Keratinocyte (primary cell): ENCODE data around the gene CCDC82. TPM values are rescaled to one million over a fixed set of nuclear protein-coding genes. Genes with fewer than 3 reads are reported as not detected.

Experiments used
- DNase-seq: peaks from one replicate; pipeline ENCODE4 v3.0.0-alpha.2; 2011; ENCODE audit warnings: low read depth, missing footprints, low spot score
- FAIRE-seq: peaks from 2 replicates; lab custom pipeline; 2011; peaks lifted over from hg19 to GRCh38; lab: Jason Lieb, UNC
- H2AFZ ChIP-seq: 2 replicates; pipeline ENCODE4 v1.6.0; 2012; ENCODE audit warnings: low read length, control low read depth, inconsistent platforms; ENCODE audit not compliant: control insufficient read depth
- H3K27ac ChIP-seq: 2 replicates; pipeline ENCODE4 v1.5.1; 2011; ENCODE audit warnings: low read length; ENCODE audit not compliant: control insufficient read depth, insufficient read depth
- H3K27me3 ChIP-seq: 3 replicates; pipeline ENCODE4 v1.6.0; 2011; ENCODE audit warnings: low read length; ENCODE audit not compliant: control insufficient read depth, insufficient read depth; ENCODE audit errors: extremely low read depth
- H3K36me3 ChIP-seq, 2 experiments: 2 replicates in 1 of 2; 3 replicates in 1 of 2; pipeline ENCODE4 v1.5.1; 2011; ENCODE audit warnings: low read length in 2 of 2, mild to moderate bottlenecking in 1 of 2; ENCODE audit not compliant: control insufficient read depth in 2 of 2, insufficient read depth in 2 of 2; ENCODE audit errors: extremely low read depth in 1 of 2
- H3K4me1 ChIP-seq: 3 replicates; pipeline ENCODE4 v1.5.1; 2011; ENCODE audit warnings: low read length; ENCODE audit not compliant: control insufficient read depth, insufficient read depth; ENCODE audit errors: extremely low read depth
- H3K4me2 ChIP-seq: 3 replicates; pipeline ENCODE4 v1.6.0; 2011; ENCODE audit warnings: low read depth, low read length; ENCODE audit not compliant: control insufficient read depth, insufficient read depth; ENCODE audit errors: extremely low read depth
- H3K4me3 ChIP-seq, 3 experiments: fragments of 200-600 bp in 1 of 3; sonication (generic) in 1 of 3; 2 replicates in 2 of 3; 3 replicates in 1 of 3; pipeline ENCODE4 v1.5.1; 2011 to 2016; ENCODE audit warnings: low read length in 3 of 3, mild to moderate bottlenecking in 3 of 3, control low read depth in 2 of 3, inconsistent platforms in 1 of 3, low read depth in 1 of 3, mixed read lengths in 1 of 3, mixed run types in 1 of 3, moderate library complexity in 1 of 3; ENCODE audit not compliant: control insufficient read depth in 2 of 3, insufficient read depth in 2 of 3; ENCODE audit errors: extremely low read depth in 1 of 3
- H3K79me2 ChIP-seq: 2 replicates; pipeline ENCODE4 v1.6.0; 2012; ENCODE audit warnings: low read length; ENCODE audit not compliant: control insufficient read depth, insufficient read depth
- H3K9ac ChIP-seq: 3 replicates; pipeline ENCODE4 v1.6.0; 2011; ENCODE audit warnings: low read length; ENCODE audit not compliant: control insufficient read depth, insufficient read depth; ENCODE audit errors: extremely low read depth
- H3K9me1 ChIP-seq: 3 replicates; pipeline ENCODE4 v1.6.0; 2011; ENCODE audit warnings: low read length; ENCODE audit not compliant: control insufficient read depth, insufficient read depth; ENCODE audit errors: extremely low read depth
- H3K9me3 ChIP-seq: 2 replicates; pipeline ENCODE4 v1.5.1; 2012; ENCODE audit warnings: low read depth, low read length; ENCODE audit not compliant: control insufficient read depth
- H4K20me1 ChIP-seq: 3 replicates; pipeline ENCODE4 v1.6.0; 2011; ENCODE audit warnings: low read length; ENCODE audit not compliant: control insufficient read depth, insufficient read depth; ENCODE audit errors: extremely low read depth
- EZH2 ChIP-seq: IDR thresholded peaks from one replicate; pipeline ENCODE4 v1.6.1; 2012; ENCODE audit warnings: inconsistent platforms, mild to moderate bottlenecking, low read length, moderate library complexity
- dilution Hi-C: fragments of 300-500 bp; cut with MboI; formaldehyde crosslinking; loops from one replicate; pipeline ENCODE4 v1.7.0; 2020; ENCODE audit warnings: low sequenced_read_pairs; ENCODE audit not compliant: extremely low pct_ligation_motif_present
- polyA plus RNA-seq, 5 experiments: library from polyadenylated mRNA; depleted of rRNA in 3 of 5; stranded (reverse) in 3 of 5; stranded (forward) in 1 of 5; unstranded in 1 of 5; fragments of >200 nt; gene quantifications; 1 replicate in 1 of 5; 2 replicates in 3 of 5; 3 replicates in 1 of 5; pipeline versions ENCODE4 v1.2.1 to v1.2.3, GENCODE V29; 2011 to 2012; ENCODE audit warnings: missing spikeins in 2 of 5, low read depth in 1 of 5, low replicate concordance in 1 of 5
- TF ChIP-seq, protein P1 (sequence below), 3 experiments: IDR thresholded peaks in 1 of 3; conservative IDR thresholded peaks in 1 of 3; optimal IDR thresholded peaks in 1 of 3; 2 replicates in 2 of 3; 3 replicates in 1 of 3; pipeline versions ENCODE3 to v1.5.1; 2011; ENCODE audit warnings: low read length in 3 of 3, mild to moderate bottlenecking in 3 of 3, moderate library complexity in 2 of 3, control low read depth in 1 of 3, inconsistent platforms in 1 of 3; ENCODE audit not compliant: insufficient read depth in 2 of 3; ENCODE audit errors: extremely low read depth in 1 of 3

CCDC82 gene
- polyA plus RNA-seq, 1 donor (not counting 4 experiments of a cell fraction or from before 2014, with no cell fraction given): 19.3 TPM

DNA sequence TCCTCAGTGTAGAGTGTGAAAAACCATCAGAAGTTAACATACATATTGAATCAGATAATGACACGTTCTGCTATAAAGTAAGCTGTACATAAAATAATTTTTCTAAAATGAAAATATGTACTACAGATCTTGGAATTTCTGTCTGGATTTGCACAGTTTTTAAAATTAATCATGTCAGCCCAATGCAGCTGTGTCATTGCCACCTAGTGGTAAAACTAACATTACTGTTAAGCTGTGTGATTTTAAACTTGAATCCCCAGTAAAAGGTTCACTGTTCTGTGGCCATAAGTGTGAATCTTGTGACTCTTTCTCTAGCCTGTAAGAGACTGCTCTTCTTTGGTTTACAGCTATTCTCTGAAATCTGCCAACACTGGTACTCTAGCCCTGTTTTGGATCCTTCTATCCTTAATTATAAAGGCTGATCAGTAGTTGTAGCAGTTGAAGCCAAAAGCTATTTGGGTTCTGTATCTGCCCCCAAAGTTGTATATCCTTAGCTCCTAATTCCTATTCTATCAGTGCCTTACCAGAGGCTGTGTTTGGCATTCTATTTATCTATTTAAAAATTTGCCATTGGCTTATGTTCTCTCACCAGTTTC lies 4.1 kb upstream of the CCDC82 start:
- no peak overlapping the region for H3K4me2 ChIP-seq
- peak; percentile 80 for FAIRE-seq
- no peak for DNase-seq
- H3K4me1 ChIP-seq: peaks cover 16% of the 10 kb centered on the region
- H3K4me3 ChIP-seq: no peak overlapping the region
- TF ChIP-seq EZH2: no peak
- TF ChIP-seq, protein P1, sequence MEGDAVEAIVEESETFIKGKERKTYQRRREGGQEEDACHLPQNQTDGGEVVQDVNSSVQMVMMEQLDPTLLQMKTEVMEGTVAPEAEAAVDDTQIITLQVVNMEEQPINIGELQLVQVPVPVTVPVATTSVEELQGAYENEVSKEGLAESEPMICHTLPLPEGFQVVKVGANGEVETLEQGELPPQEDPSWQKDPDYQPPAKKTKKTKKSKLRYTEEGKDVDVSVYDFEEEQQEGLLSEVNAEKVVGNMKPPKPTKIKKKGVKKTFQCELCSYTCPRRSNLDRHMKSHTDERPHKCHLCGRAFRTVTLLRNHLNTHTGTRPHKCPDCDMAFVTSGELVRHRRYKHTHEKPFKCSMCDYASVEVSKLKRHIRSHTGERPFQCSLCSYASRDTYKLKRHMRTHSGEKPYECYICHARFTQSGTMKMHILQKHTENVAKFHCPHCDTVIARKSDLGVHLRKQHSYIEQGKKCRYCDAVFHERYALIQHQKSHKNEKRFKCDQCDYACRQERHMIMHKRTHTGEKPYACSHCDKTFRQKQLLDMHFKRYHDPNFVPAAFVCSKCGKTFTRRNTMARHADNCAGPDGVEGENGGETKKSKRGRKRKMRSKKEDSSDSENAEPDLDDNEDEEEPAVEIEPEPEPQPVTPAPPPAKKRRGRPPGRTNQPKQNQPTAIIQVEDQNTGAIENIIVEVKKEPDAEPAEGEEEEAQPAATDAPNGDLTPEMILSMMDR (optimal IDR thresholded peaks at IDR 0.05 in 1 of 3, IDR thresholded peaks at IDR 0.05 in 1 of 3, conservative IDR thresholded peaks at IDR 0.05 in 1 of 3; ENCODE audit: extremely low read depth in 1 of 3, insufficient read depth in 2 of 3, low read length in 3 of 3): peak in 2 of 3 experiments; percentile 33 to 54
- H3K9me1 ChIP-seq: peaks cover 2% of the 10 kb centered on the region
- peaks cover 0 to 3% of the 10 kb centered on the region in 2 experiments for H3K36me3 ChIP-seq
- H3K9ac ChIP-seq: no peak overlapping the region
- no peaks in the 10 kb centered on the region for H4K20me1 ChIP-seq
- no peak overlapping the region for H3K27ac ChIP-seq
- peaks cover 20% of the 10 kb centered on the region for H3K79me2 ChIP-seq
- H3K27me3 ChIP-seq: no peaks in the 10 kb centered on the region
- H3K9me3 ChIP-seq: no peaks in the 10 kb centered on the region
- H2AFZ ChIP-seq: no peak overlapping the region
- dilution Hi-C loops: no loop called here

DNA sequence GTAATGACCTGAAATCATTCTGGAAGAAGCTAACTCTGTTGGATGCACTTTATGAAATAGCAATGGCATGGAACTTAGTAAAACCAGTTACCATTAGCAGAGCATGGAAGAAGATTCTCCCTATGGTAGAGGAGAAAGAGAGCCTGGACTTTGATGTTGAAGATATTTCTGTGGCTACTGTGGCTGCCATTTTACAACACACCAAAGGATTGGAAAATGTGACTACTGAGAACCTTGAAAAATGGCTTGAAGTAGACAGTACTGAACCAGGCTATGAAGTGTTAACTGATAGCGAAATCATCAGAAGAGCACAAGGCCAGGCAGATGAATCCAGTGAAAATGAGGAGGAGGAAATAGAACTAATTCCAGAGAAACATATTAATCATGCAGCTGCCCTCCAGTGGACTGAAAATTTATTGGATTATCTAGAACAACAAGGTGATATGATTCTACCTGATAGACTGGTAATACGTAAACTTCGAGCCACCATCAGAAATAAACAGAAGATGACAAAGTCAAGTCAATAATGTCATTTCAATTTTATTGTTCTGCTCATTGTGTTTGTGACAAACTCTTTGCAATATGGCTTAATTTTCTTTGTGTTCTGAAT lies 2.1 kb upstream of the CCDC82 start:
- TF ChIP-seq, protein P1 (optimal IDR thresholded peaks at IDR 0.05 in 1 of 3, IDR thresholded peaks at IDR 0.05 in 1 of 3, conservative IDR thresholded peaks at IDR 0.05 in 1 of 3; ENCODE audit: extremely low read depth in 1 of 3, insufficient read depth in 2 of 3, low read length in 3 of 3): no peak
- TF ChIP-seq EZH2: no peak
- H3K9me1 ChIP-seq: peaks cover 2% of the 10 kb centered on the region
- DNase-seq (no peak), FAIRE-seq (peak; percentile 5)
- no peak overlapping the region for H3K9ac ChIP-seq
- no peak overlapping the region for H2AFZ ChIP-seq
- dilution Hi-C loops: no loop called here
- H3K4me1 ChIP-seq: peaks cover 26% of the 10 kb centered on the region
- H3K9me3 ChIP-seq: no peaks in the 10 kb centered on the region
- H3K36me3 ChIP-seq: peaks cover 0 to 3% of the 10 kb centered on the region in 2 experiments
- H3K27me3 ChIP-seq: no peaks in the 10 kb centered on the region
- H3K4me2 ChIP-seq: peak overlapping the region; percentile 1
- peaks cover 37% of the 10 kb centered on the region for H3K79me2 ChIP-seq
- no peaks in the 10 kb centered on the region for H4K20me1 ChIP-seq
- peak overlapping the region in 1 of 3 experiments; percentile 8 for H3K4me3 ChIP-seq
- no peak overlapping the region for H3K27ac ChIP-seq
